Choroid plexus epithelial cell (primary cell): ENCODE measurements around the gene BNC1.

ENCODE experiments used
- DNase-seq: peaks from one replicate; pipeline ENCODE4 v3.0.0-alpha.2; 2010; ENCODE audit warnings: low read depth
- H3K4me3 ChIP-seq: 2 replicates; pipeline ENCODE4 v1.5.1; 2011; ENCODE audit warnings: low read depth, mild to moderate bottlenecking, control low read depth, low read length, moderate library complexity
- CTCF ChIP-seq: conservative IDR thresholded peaks from 2 replicates; pipeline ENCODE4 v1.5.1; 2011; ENCODE audit warnings: low read depth, mild to moderate bottlenecking, control low read depth, inconsistent platforms, low read length, moderate library complexity

Gene BNC1

GRCh38 chr15:83308671-83309070 is 24.2 kb upstream of the BNC1 start:
- no peak for DNase-seq
- H3K4me3 ChIP-seq = no peak overlapping the region
- no peak for TF ChIP-seq CTCF

GRCh38 chr15:83306561-83306960 is 22.1 kb upstream of the BNC1 start:
- no peak for TF ChIP-seq CTCF
- DNase-seq = peak; percentile 27
- H3K4me3 ChIP-seq = no peak overlapping the region

- DNase-seq = peak; percentile 17
Observed at GRCh38 chr15:83305704-83306291, 21.3 kb upstream of the BNC1 start.

GRCh38 chr15:83304861-83305703 is 20.6 kb upstream of the BNC1 start:
- TF ChIP-seq CTCF = no peak
- H3K4me3 ChIP-seq = no peak overlapping the region
- DNase-seq = no peak

More at GRCh38 chr15:83305704-83306291, 21.3 kb upstream of the BNC1 start:
- TF ChIP-seq CTCF = no peak
- no peak overlapping the region for H3K4me3 ChIP-seq

GRCh38 chr15:83303535-83303934 is 19.1 kb upstream of the BNC1 start:
- TF ChIP-seq CTCF = no peak
- no peak for DNase-seq
- no peak overlapping the region for H3K4me3 ChIP-seq

- no peak for TF ChIP-seq CTCF
- peak; percentile 42 for DNase-seq
- H3K4me3 ChIP-seq = no peak overlapping the region
Observed at GRCh38 chr15:83300826-83301225, 16.4 kb upstream of the BNC1 start.
